A549 treated with DMSO at 1 μM for 4 hours (cell line): ENCODE data around the gene RADIL. TPM values are rescaled to one million over a fixed set of nuclear protein-coding genes. Genes with fewer than 3 reads are reported as not detected.

Experiments
- total RNA-seq: library from RNA; stranded (reverse); fragments of 200-300 nt; extraction: Qiagen RNA extraction; gene quantifications from 5 replicates; pipeline ENCODE4 v1.2.3, GENCODE V29; 2022; ENCODE audit warnings: low read depth

RADIL gene
- 1.3 to 2.4 TPM (median 1.6 TPM) in 5 replicates for total RNA-seq

GRCh38 chr7:4883372-4884144 is at the start of gene RADIL:
Gene RADIL (minus strand): TSS chr7:4883716. CDS start chr7:4878139, 5,577 bp downstream.

GRCh38 chr7:4861673-4862072 is 21.8 kb downstream of the RADIL start, which contains the start of gene PAPOLB:
Gene PAPOLB (minus strand): TSS chr7:4862030. CDS start chr7:4861810, 220 bp downstream.

DNA sequence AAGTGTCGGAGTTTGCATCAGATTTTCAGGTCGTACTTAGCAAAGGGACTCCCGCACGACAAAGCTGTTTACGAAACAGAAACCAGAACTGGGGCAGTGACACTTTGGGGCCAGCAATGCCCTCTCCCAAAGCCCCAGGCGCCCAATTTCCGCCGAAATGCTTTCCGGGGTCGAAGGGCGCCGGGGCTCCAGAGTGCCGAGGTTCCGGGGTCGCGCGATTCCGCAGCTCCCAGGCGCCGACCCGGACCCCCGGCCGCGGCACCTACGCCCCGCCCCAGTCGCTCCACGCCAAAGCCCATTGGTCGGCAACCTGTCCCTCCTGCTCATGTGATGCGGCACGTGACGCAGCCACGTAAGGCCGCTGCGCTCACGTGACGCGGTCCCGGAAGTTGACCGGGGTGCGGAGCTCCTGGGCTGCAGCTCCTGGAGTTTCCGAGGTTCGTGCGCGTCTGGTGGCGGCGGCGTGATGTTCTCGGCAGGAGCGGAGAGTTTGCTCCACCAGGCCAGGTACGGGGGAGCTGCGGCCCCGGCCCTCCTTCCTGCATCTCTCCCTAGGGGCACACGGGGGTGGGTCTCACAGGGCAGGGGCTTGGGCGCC is 108.2 kb downstream of the RADIL start, which contains the start of gene AP5Z1:
AP5Z1 (plus strand) TSS at position 374 of the 598 bp plus-strand sequence; CDS start at position 467, 93 bp downstream.

Other genes starting within 250 kb of the RADIL start
- gene FOXK1, start 201.4 kb downstream of the RADIL start, total RNA-seq = 13.1 to 16.8 TPM (median 14.7 TPM) in 5 replicates
- gene AP5Z1, start 108.1 kb downstream of the RADIL start, total RNA-seq = 22.4 to 46.4 TPM (median 33.4 TPM) in 5 replicates
- not detected in 5 replicates for gene PAPOLB, start 21.7 kb downstream of the RADIL start, total RNA-seq
- not detected in 5 replicates for gene MMD2, start 75.5 kb upstream of the RADIL start, total RNA-seq
- gene RBAK, start 162.1 kb upstream of the RADIL start, total RNA-seq = 6.0 to 7.3 TPM (median 6.6 TPM) in 5 replicates